ENCODE results near the gene RAP2B. TPM values are rescaled to one million over a fixed set of nuclear protein-coding genes. Genes with fewer than 3 reads are reported as not detected.
A peak's percentile ranks its signal among the peaks of the same experiment; 100 is the strongest.

RAP2B gene
- total and polyA plus RNA-seq, 12 donors, result 2.6 to 25.1 (median 10.9) TPM

- Histone ChIP-seq H3K27me3 (no peaks in the 10 kb centered on the region), H3K27ac (no peak overlapping the region), H3K4me1 (replicated peaks in 1 of 2) (no peaks in the 10 kb centered on the region), H3K36me3 (replicated peaks in 1 of 2) (no peaks in the 10 kb centered on the region), H3K4me3 (no peak overlapping the region), H3K9me3 (replicated peaks in 1 of 3) (no peaks in the 10 kb centered on the region)
- DNase-seq, result no peak
- TF ChIP-seq CTCF (IDR thresholded peaks at IDR 0.05) (no peak), POLR2A (IDR thresholded peaks at IDR 0.05) (no peak)
- intact Hi-C loops (cut with DNase I), result no loop called here
- 71 to 77% (median 77%) methylated on average over 4 of the region's 4 CpGs for WGBS, 4 donors
Measured at GRCh38 chr3:153158189-153158588, 3.8 kb upstream of the RAP2B start.

- intact Hi-C loops (cut with DNase I), result no loop called here
- Histone ChIP-seq H3K27me3 (no peaks in the 10 kb centered on the region), H3K4me1 (replicated peaks in 1 of 2) (peaks cover 0 to under 1% of the 10 kb centered on the region in 2 donors), H3K9me3 (replicated peaks in 1 of 3) (no peaks in the 10 kb centered on the region), H3K4me3 (no peak overlapping the region), H3K27ac (no peak overlapping the region), H3K36me3 (replicated peaks in 1 of 2) (no peaks in the 10 kb centered on the region)
- no peak for DNase-seq
- WGBS, 4 donors, result 82 to 92% (median 87%) methylated on average over 9 of the region's 9 CpGs
- no peak for TF ChIP-seq CTCF (IDR thresholded peaks at IDR 0.05)
- no peak for TF ChIP-seq POLR2A (IDR thresholded peaks at IDR 0.05)
Measured at GRCh38 chr3:153158961-153159735, 2.9 kb upstream of the RAP2B start.

- WGBS, 4 donors, result 77 to 84% (median 77%) methylated on average over 8 to 9 of the region's 9 CpGs
- Histone ChIP-seq H3K27ac (peak overlapping the region; percentile 82 to 93 (median 90)), H3K4me3 (peak overlapping the region in 3 of 4 donors; percentile 57 to 87 (median 57)), H3K9me3 (replicated peaks in 1 of 3) (no peaks in the 10 kb centered on the region), H3K4me1 (replicated peaks in 1 of 2) (peaks cover 0 to 6% of the 10 kb centered on the region in 2 donors), H3K36me3 (replicated peaks in 1 of 2) (no peaks in the 10 kb centered on the region), H3K27me3 (no peaks in the 10 kb centered on the region)
- intact Hi-C loops (cut with DNase I), result no loop called here
- DNase-seq, result no peak
- TF ChIP-seq POLR2A (IDR thresholded peaks at IDR 0.05) (no peak), CTCF (IDR thresholded peaks at IDR 0.05) (no peak)
Measured at GRCh38 chr3:153159771-153160397, 2.1 kb upstream of the RAP2B start.

GRCh38 chr3:153160451-153161137 is 1.4 kb upstream of the RAP2B start:
- H3K27ac ChIP-seq, result peak overlapping the region; percentile 82 to 93 (median 90)
- TF ChIP-seq CTCF (IDR thresholded peaks at IDR 0.05) (no peak), POLR2A (IDR thresholded peaks at IDR 0.05) (peak; percentile 31 to 68)
- 0 to 1% (median 0%) methylated on average over 9 to 43 of the region's 43 CpGs for WGBS, 4 donors
- intact Hi-C loops (cut with DNase I), result no loop called here
- no peaks in the 10 kb centered on the region for H3K36me3 ChIP-seq (replicated peaks in 1 of 2)
- peak overlapping the region; percentile 47 to 87 (median 57) for H3K4me3 ChIP-seq
- no peaks in the 10 kb centered on the region for H3K27me3 ChIP-seq
- DNase-seq, result peak; percentile 80 to 92 (median 88)
- H3K4me1 ChIP-seq (replicated peaks in 1 of 2), result peaks cover 0 to 6% of the 10 kb centered on the region in 2 donors
- H3K9me3 ChIP-seq (replicated peaks in 1 of 3), result no peaks in the 10 kb centered on the region
